Natural killer cell (primary cell): ENCODE data around the gene TMEM187. TPM values are rescaled to one million over a fixed set of nuclear protein-coding genes. Genes with fewer than 3 reads are reported as not detected.

Experiments used
- ATAC-seq, 3 donors: fragments of 150-1000 bp in 2 of 3; fragments of 200-7000 bp in 1 of 3; cut with Tn5 transposase; 1 replicate in 1 of 3; 2 replicates in 2 of 3; pipeline ENCODE4 v1.10.0; 2021; ENCODE audit warnings: mild to moderate bottlenecking in 2 of 3, moderate library complexity in 2 of 3
- DNase-seq, 2 donors: peaks; one replicate each; pipeline versions ENCODE4 v3.0.0 to v3.0.0-alpha.2; 2013 to 2021; ENCODE audit warnings: mixed read lengths in 1 of 2
- H3K27ac ChIP-seq: one replicate; pipeline ENCODE4 v1.5.1; 2013; ENCODE audit warnings: mild to moderate bottlenecking, low read length
- H3K27me3 ChIP-seq: one replicate; pipeline ENCODE4 v1.6.1; 2013; ENCODE audit warnings: low read length; ENCODE audit not compliant: control insufficient read depth, insufficient read depth
- H3K36me3 ChIP-seq: one replicate; pipeline ENCODE4 v1.6.1; 2013; ENCODE audit warnings: low read length; ENCODE audit not compliant: control insufficient read depth, insufficient read depth
- H3K4me1 ChIP-seq: one replicate; pipeline ENCODE4 v1.6.1; 2013; ENCODE audit warnings: low read length; ENCODE audit not compliant: control insufficient read depth, insufficient read depth
- H3K4me3 ChIP-seq: one replicate; pipeline ENCODE4 v1.5.1; 2013; ENCODE audit warnings: low read length
- H3K9me3 ChIP-seq: one replicate; pipeline ENCODE4 v1.6.1; 2013; ENCODE audit warnings: low read length; ENCODE audit not compliant: control insufficient read depth, insufficient read depth
- H3K27ac Mint-ChIP-seq, 2 donors: one replicate each; pipeline ENCODE4 v1.8.0; 2022; ENCODE audit warnings: mild to moderate bottlenecking in 2 of 2, mixed read lengths in 2 of 2, moderate library complexity in 1 of 2
- H3K27me3 Mint-ChIP-seq, 2 donors: one replicate each; pipeline ENCODE4 v1.8.0; 2022; ENCODE audit warnings: low read depth in 2 of 2, mixed read lengths in 2 of 2
- H3K36me3 Mint-ChIP-seq: one replicate; pipeline ENCODE4 v1.8.0; 2022; ENCODE audit warnings: mixed read lengths
- H3K4me1 Mint-ChIP-seq, 2 donors: one replicate each; pipeline ENCODE4 v1.8.0; 2022; ENCODE audit warnings: mixed read lengths in 2 of 2
- H3K4me3 Mint-ChIP-seq: one replicate; pipeline ENCODE4 v1.8.0; 2022; ENCODE audit warnings: mild to moderate bottlenecking, moderate library complexity, mixed read lengths
- H3K9me3 Mint-ChIP-seq, 2 donors: one replicate each; pipeline ENCODE4 v1.8.0; 2022; ENCODE audit warnings: mixed read lengths in 2 of 2
- CTCF ChIP-seq: fragments of 200-600 bp; IDR thresholded peaks from one replicate; pipeline ENCODE4 v1.8.0; 2022; ENCODE audit warnings: antibody characterized with exemption
- WGBS: methylation state at CpG from one replicate; pipeline ENCODE4 v1.1.7; 2013; ENCODE audit warnings: missing lambda C conversion rate; ENCODE audit not compliant: insufficient coverage; 5-methylcytosine and 5-hydroxymethylcytosine counted together
- intact Hi-C: fragments of 100-400 bp; cut with micrococcal nuclease; formaldehyde crosslinking; loops from one replicate; pipeline ENCODE4 v1.14.2; 2022
- total RNA-seq, 4 donors: library from RNA; stranded (reverse); fragments of 120-200 nt in 1 of 4; gene quantifications; one replicate each; pipeline versions ENCODE4 v1.2.3 to v1.2.4, GENCODE V29; 2013 to 2022

The TMEM187 gene
- total RNA-seq, 3 donors from 2014 or later (not counting 1 experiment from before 2014, with no cell fraction given) = 1.2 to 4.3 (median 1.4) TPM

DNA sequence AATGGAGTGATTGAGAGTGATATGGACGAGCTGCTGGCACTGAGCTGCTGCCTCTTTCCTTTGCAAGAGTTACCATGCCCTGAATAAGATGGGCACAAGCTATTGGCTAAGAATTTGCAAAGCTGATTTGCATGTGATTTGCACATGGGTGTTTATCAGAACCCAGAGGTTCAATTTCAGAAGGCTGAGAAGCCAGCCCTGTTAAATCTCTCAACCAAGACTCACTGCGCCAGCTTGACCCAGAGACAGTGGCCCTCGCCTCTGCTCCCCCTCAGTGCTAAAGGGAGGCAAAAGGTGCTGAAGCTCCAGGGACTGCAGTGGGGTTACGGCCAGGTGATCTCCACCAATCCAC, 47.2 kb upstream of the TMEM187 start:
- ATAC-seq = no peak
- H3K4me3 ChIP-seq = peak overlapping the region; percentile 73
- H3K4me3 Mint-ChIP-seq = peak overlapping the region; percentile 90
- peaks cover 83% of the 10 kb centered on the region for H3K4me1 ChIP-seq
- H3K27ac Mint-ChIP-seq = peak overlapping the region; percentile 91 to 96
- no peaks in the 10 kb centered on the region for H3K27me3 Mint-ChIP-seq
- no peaks in the 10 kb centered on the region for H3K9me3 ChIP-seq
- no peaks in the 10 kb centered on the region for H3K27me3 ChIP-seq
- whole genome bisulfite sequencing = 0% methylated on average over 4 of the region's 4 CpGs
- no peak for TF ChIP-seq CTCF
- H3K36me3 Mint-ChIP-seq = no peaks in the 10 kb centered on the region
- peak overlapping the region; percentile 83 for H3K27ac ChIP-seq
- H3K9me3 Mint-ChIP-seq = no peaks in the 10 kb centered on the region
- DNase-seq = peak in 1 of 2 donors; percentile 55
- peaks cover 35 to 56% of the 10 kb centered on the region in 2 donors for H3K4me1 Mint-ChIP-seq
- intact Hi-C loops = loop anchor here (5.0 to 10.0 kb wide), 2 partner anchors 42 to 169 kb away; partner anchors contain the start of gene MECP2
- H3K36me3 ChIP-seq = peaks cover 9% of the 10 kb centered on the region

DNA sequence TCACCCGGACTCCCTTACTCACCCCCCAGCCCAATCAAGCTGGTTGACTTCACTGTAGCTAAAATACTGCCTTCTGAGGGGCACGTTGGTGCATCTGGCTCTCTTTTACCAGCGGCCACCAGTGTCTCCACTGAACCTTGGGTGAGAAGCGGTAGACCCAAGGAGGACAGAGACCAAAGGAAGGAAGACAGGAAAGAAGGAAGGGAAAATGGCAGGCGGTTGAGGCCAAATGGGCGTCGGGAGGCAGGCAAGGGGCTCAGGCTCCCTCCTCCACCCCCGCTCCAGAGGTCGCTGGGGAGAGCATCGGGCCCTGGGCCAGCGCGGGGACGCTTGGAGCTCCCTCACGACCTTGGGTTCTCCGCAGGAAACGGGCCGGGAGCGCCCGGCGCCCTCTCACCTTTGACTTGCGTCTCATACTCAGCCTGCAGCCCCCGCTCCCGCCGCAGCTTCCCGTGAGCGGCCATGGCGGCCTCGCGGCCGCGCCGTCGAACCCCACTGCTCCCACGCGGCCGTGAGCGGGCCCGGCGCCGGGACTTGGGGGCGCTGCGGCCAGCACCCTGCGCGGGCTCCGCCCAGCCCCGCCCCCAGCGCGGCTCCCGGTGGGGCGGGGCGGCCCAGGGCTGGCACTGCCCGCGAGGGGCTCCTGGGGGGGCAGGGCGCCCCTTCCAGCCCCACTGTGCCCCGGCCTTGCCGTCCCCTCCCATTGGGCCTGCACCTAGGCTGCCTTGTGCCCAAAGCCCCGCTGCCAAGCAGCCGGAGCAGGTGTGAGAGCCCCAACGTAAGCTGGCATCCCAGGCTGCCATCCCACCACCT, 46.6 kb upstream of the TMEM187 start, which contains the start of gene ARHGAP4:
Gene ARHGAP4, minus strand, starts transcription at position 526 of the 813 bp plus-strand sequence. Its CDS starts 62 bp downstream, at position 464.
- no peaks in the 10 kb centered on the region for H3K9me3 ChIP-seq
- H3K4me3 ChIP-seq = peak within 1 kb of the TSS; percentile 85
- H3K36me3 Mint-ChIP-seq = no peaks in the 10 kb centered on the region
- H3K4me1 Mint-ChIP-seq = peaks cover 35 to 56% of the 10 kb centered on the region in 2 donors
- no peaks in the 10 kb centered on the region for H3K9me3 Mint-ChIP-seq
- ATAC-seq (peak in 1 of 3 donors; percentile 3), DNase-seq (peak; percentile 44 to 68)
- peaks cover 9% of the 10 kb centered on the region for H3K36me3 ChIP-seq
- peaks cover 80% of the 10 kb centered on the region for H3K4me1 ChIP-seq
- intact Hi-C loops = loop anchor here (2.0 to 10.0 kb wide), 3 partner anchors 19 to 169 kb away; partner anchors contain the start of gene MECP2
- WGBS = under 1% methylated on average over 54 of the region's 59 CpGs
- H3K27me3 Mint-ChIP-seq = no peaks in the 10 kb centered on the region
- peak within 1 kb of the TSS; percentile 100 for H3K27ac ChIP-seq
- H3K27me3 ChIP-seq = no peaks in the 10 kb centered on the region
- H3K27ac Mint-ChIP-seq = peak within 1 kb of the TSS; percentile 91 to 96
- no peak for TF ChIP-seq CTCF
- H3K4me3 Mint-ChIP-seq = peak within 1 kb of the TSS; percentile 90

GRCh38 chrX:153926552-153926857, 46.0 kb upstream of the TMEM187 start:
- Mint-ChIP-seq H3K4me3 (peak overlapping the region; percentile 85), H3K4me1 (peaks cover 38 to 58% of the 10 kb centered on the region in 2 donors)
- H3K4me3 ChIP-seq = peak overlapping the region; percentile 85

More at GRCh38 chrX:153926552-153926857, 46.0 kb upstream of the TMEM187 start:
- H3K27me3 ChIP-seq = no peaks in the 10 kb centered on the region
- H3K27ac ChIP-seq = peak overlapping the region; percentile 100
- H3K27me3 Mint-ChIP-seq = no peaks in the 10 kb centered on the region
- H3K9me3 Mint-ChIP-seq = no peaks in the 10 kb centered on the region
- 0% methylated on average over 2 of the region's 4 CpGs for WGBS
- intact Hi-C loops = loop anchor here (2.0 to 10.0 kb wide), 3 partner anchors 20 to 168 kb away; partner anchors contain the start of gene MECP2
- DNase-seq (peak in 1 of 2 donors; percentile 29), ATAC-seq (peak in 2 of 3 donors; percentile 0 to 1)
- no peak for TF ChIP-seq CTCF
- peaks cover 14% of the 10 kb centered on the region for H3K36me3 ChIP-seq
- no peaks in the 10 kb centered on the region for H3K36me3 Mint-ChIP-seq
- H3K4me1 ChIP-seq = peaks cover 74% of the 10 kb centered on the region
- H3K9me3 ChIP-seq = no peaks in the 10 kb centered on the region
- H3K27ac Mint-ChIP-seq = peak overlapping the region; percentile 91 to 96
